ENCODE data around the gene ALKBH8. TPM values are rescaled to one million over a fixed set of nuclear protein-coding genes. Genes with fewer than 3 reads are reported as not detected.
"Not testable (repeated sequence)": the region's sequence is repeated elsewhere in the genome, so short reads cannot be mapped to it uniquely, and the experiment has no call there.

The ALKBH8 gene
- polyA plus RNA-seq (2013, experiment 1 of 2; ENCODE audit: insufficient read length): 6.5 TPM
- polyA plus RNA-seq (2013, experiment 2 of 2; ENCODE audit: insufficient read length): 6.2 TPM

GRCh38 chr11:107565219-107565937, at the start of gene ALKBH8:
Gene ALKBH8 (minus strand): TSS chr11:107565735. CDS start chr11:107560893, 4,842 bp downstream.
- DNase-seq: peak; percentile 59

- DNase-seq: no peak
Observed at GRCh38 chr11:107612445-107612844, 46.9 kb upstream of the ALKBH8 start.

- no peak for DNase-seq
Observed at GRCh38 chr11:107609400-107610218, 44.1 kb upstream of the ALKBH8 start.

- DNase-seq: no peak
Observed at GRCh38 chr11:107608809-107609208, 43.3 kb upstream of the ALKBH8 start.

GRCh38 chr11:107606141-107606540, 40.6 kb upstream of the ALKBH8 start:
- no peak for DNase-seq

- no peak for DNase-seq
Observed at GRCh38 chr11:107605061-107606006, 39.8 kb upstream of the ALKBH8 start.

GRCh38 chr11:107598225-107599139, 32.9 kb upstream of the ALKBH8 start:
- no peak for DNase-seq

- no peak for DNase-seq
Observed at GRCh38 chr11:107594736-107595135, 29.2 kb upstream of the ALKBH8 start.

- DNase-seq: no peak
Observed at GRCh38 chr11:107593951-107594350, 28.4 kb upstream of the ALKBH8 start.

- DNase-seq: peak; percentile 30
Observed at GRCh38 chr11:107592813-107593212, 27.3 kb upstream of the ALKBH8 start.

GRCh38 chr11:107592231-107592590, 26.7 kb upstream of the ALKBH8 start:
- no peak for DNase-seq

- no peak for DNase-seq
Observed at GRCh38 chr11:107591378-107592230, 26.1 kb upstream of the ALKBH8 start.

- peak; percentile 50 for DNase-seq
Observed at GRCh38 chr11:107590460-107591377, 25.2 kb upstream of the ALKBH8 start, which contains the start of gene ELMOD1. Gene ELMOD1 (plus strand): TSS chr11:107591147. CDS start chr11:107618190, 27,043 bp downstream.

GRCh38 chr11:107587306-107587979, 21.9 kb upstream of the ALKBH8 start:
- peak; percentile 80 for DNase-seq

GRCh38 chr11:107583629-107584195, 18.2 kb upstream of the ALKBH8 start:
- peak; percentile 41 for DNase-seq

GRCh38 chr11:107581147-107581546, 15.6 kb upstream of the ALKBH8 start:
- no peak for DNase-seq

GRCh38 chr11:107579169-107579568, 13.6 kb upstream of the ALKBH8 start:
- not testable (repeated sequence) for DNase-seq

- DNase-seq: no peak
Observed at GRCh38 chr11:107577346-107577711, 11.8 kb upstream of the ALKBH8 start.
